H9 (cell line): ENCODE data around the gene MIER2. TPM values are rescaled to one million over a fixed set of nuclear protein-coding genes. Genes with fewer than 3 reads are reported as not detected.
"Not testable (repeated sequence)": the region's sequence is repeated elsewhere in the genome, so short reads cannot be mapped to it uniquely, and the experiment has no call there.

ENCODE experiments used
- DNase-seq: peaks from one replicate; pipeline ENCODE4 v3.0.0-alpha.2; 2017
- H2AFZ ChIP-seq: one replicate; pipeline ENCODE4 v1.6.1; 2013; ENCODE audit warnings: mild to moderate bottlenecking, low read length, control low read depth, moderate library complexity
- H2AK5ac ChIP-seq: 2 replicates; pipeline ENCODE4 v1.6.1; 2013; ENCODE audit warnings: low read length, control low read depth, mixed read lengths; ENCODE audit not compliant: insufficient read length
- H2BK120ac ChIP-seq: one replicate; pipeline ENCODE4 v1.6.1; 2013; ENCODE audit warnings: low read depth, mild to moderate bottlenecking, low read length, control low read depth, inconsistent platforms; ENCODE audit not compliant: poor library complexity, severe bottlenecking
- H2BK12ac ChIP-seq: 2 replicates; pipeline ENCODE4 v1.6.1; 2013; ENCODE audit warnings: low read length, control low read depth, mixed read lengths, low read depth; ENCODE audit not compliant: insufficient read length
- H2BK15ac ChIP-seq: 2 replicates; pipeline ENCODE4 v1.6.1; 2013; ENCODE audit warnings: low read depth, low read length, control low read depth
- H2BK20ac ChIP-seq: one replicate; pipeline ENCODE4 v1.6.1; 2013; ENCODE audit warnings: low read depth, mild to moderate bottlenecking, low read length, control low read depth, inconsistent platforms; ENCODE audit not compliant: poor library complexity, severe bottlenecking
- H2BK5ac ChIP-seq: 2 replicates; pipeline ENCODE4 v1.6.1; 2013; ENCODE audit warnings: low read length, control low read depth, mixed read lengths; ENCODE audit not compliant: insufficient read length
- H3K14ac ChIP-seq: 2 replicates; pipeline ENCODE4 v1.6.1; 2013; ENCODE audit warnings: low read length, control low read depth; ENCODE audit not compliant: insufficient read depth
- H3K18ac ChIP-seq: 2 replicates; pipeline ENCODE4 v1.6.1; 2013; ENCODE audit warnings: low read depth, mild to moderate bottlenecking, mixed read lengths, low read length, control low read depth; ENCODE audit not compliant: insufficient read length
- H3K23ac ChIP-seq: 2 replicates; pipeline ENCODE4 v1.6.1; 2013; ENCODE audit warnings: low read length, control low read depth, mixed read lengths, low read depth; ENCODE audit not compliant: insufficient read length
- H3K23me2 ChIP-seq: 2 replicates; pipeline ENCODE4 v1.6.1; 2013; ENCODE audit warnings: low read depth, mild to moderate bottlenecking, mixed read lengths, low read length, control low read depth; ENCODE audit not compliant: insufficient read length, poor library complexity, severe bottlenecking
- H3K27ac ChIP-seq: 2 replicates; pipeline ENCODE4 v1.5.1; 2013; ENCODE audit warnings: low read length, control low read depth, mixed read lengths, low read depth; ENCODE audit not compliant: insufficient read length
- H3K27me3 ChIP-seq: 2 replicates; pipeline ENCODE4 v1.6.1; 2013; ENCODE audit warnings: low read length, control low read depth, inconsistent platforms; ENCODE audit not compliant: insufficient read depth
- H3K4ac ChIP-seq: 2 replicates; pipeline ENCODE4 v1.6.1; 2013; ENCODE audit warnings: low read depth, mild to moderate bottlenecking, control low read depth, inconsistent platforms, low read length, moderate library complexity
- H3K4me1 ChIP-seq: 2 replicates; pipeline ENCODE4 v1.6.1; 2013; ENCODE audit warnings: low read length, control low read depth, inconsistent platforms; ENCODE audit not compliant: insufficient read depth
- H3K4me2 ChIP-seq: 2 replicates; pipeline ENCODE4 v1.6.1; 2013; ENCODE audit warnings: low read length, control low read depth, mixed read lengths; ENCODE audit not compliant: insufficient read length, insufficient read depth
- H3K56ac ChIP-seq: 2 replicates; pipeline ENCODE4 v1.6.1; 2013; ENCODE audit warnings: low read depth, mild to moderate bottlenecking, mixed read lengths, low read length, control low read depth; ENCODE audit not compliant: insufficient read length
- H3K79me1 ChIP-seq: 2 replicates; pipeline ENCODE4 v1.6.1; 2013; ENCODE audit warnings: low read depth, mild to moderate bottlenecking, moderate library complexity, low read length, control low read depth, inconsistent platforms; ENCODE audit not compliant: insufficient read depth, poor library complexity, severe bottlenecking
- H3K79me2 ChIP-seq: 2 replicates; pipeline ENCODE4 v1.6.1; 2013; ENCODE audit warnings: low read length, control low read depth, inconsistent platforms; ENCODE audit not compliant: insufficient read depth
- H3K9ac ChIP-seq: 2 replicates; pipeline ENCODE4 v1.6.1; 2013; ENCODE audit warnings: low read length, control low read depth, mixed read lengths; ENCODE audit not compliant: insufficient read length; ENCODE audit errors: extremely low read depth
- H3K9me3 ChIP-seq: one replicate; pipeline ENCODE4 v1.6.1; 2013; ENCODE audit warnings: low read depth, low read length, inconsistent platforms; ENCODE audit not compliant: control insufficient read depth
- H3T11ph ChIP-seq: one replicate; pipeline ENCODE4 v1.6.1; 2013; ENCODE audit warnings: mild to moderate bottlenecking, low read length, control low read depth, inconsistent platforms
- H4K20me1 ChIP-seq: one replicate; pipeline ENCODE4 v1.6.1; 2013; ENCODE audit not compliant: control insufficient read depth, insufficient read length, insufficient read depth
- H4K5ac ChIP-seq: 2 replicates; pipeline ENCODE4 v1.6.1; 2013; ENCODE audit warnings: low read depth, mild to moderate bottlenecking, mixed read lengths, low read length, control low read depth; ENCODE audit not compliant: insufficient read length
- H4K8ac ChIP-seq: replicated peaks from 2 replicates; pipeline ENCODE4 v1.6.1; 2013; ENCODE audit warnings: low read length, control low read depth, mixed read lengths, low read depth; ENCODE audit not compliant: insufficient read length
- H4K91ac ChIP-seq: 2 replicates; pipeline ENCODE4 v1.6.1; 2013; ENCODE audit warnings: low read depth, mild to moderate bottlenecking, moderate library complexity, mixed read lengths, low read length, control low read depth; ENCODE audit not compliant: insufficient read length
- H3K27ac Mint-ChIP-seq, 3 experiments: 2 replicates in 2 of 3; 3 replicates in 1 of 3; pipeline ENCODE4 v1.8.0; 2020 to 2021; ENCODE audit warnings: mixed read lengths in 3 of 3, mild to moderate bottlenecking in 1 of 3, moderate library complexity in 1 of 3
- H3K27me3 Mint-ChIP-seq: 2 replicates; pipeline ENCODE4 v1.8.0; 2021; ENCODE audit warnings: low read depth, mild to moderate bottlenecking, moderate library complexity, mixed read lengths
- H3K36me3 Mint-ChIP-seq, 3 experiments: 2 replicates in 2 of 3; 3 replicates in 1 of 3; pipeline ENCODE4 v1.8.0; 2020 to 2021; ENCODE audit warnings: low read depth in 3 of 3, mixed read lengths in 3 of 3; ENCODE audit not compliant: insufficient read depth in 1 of 3
- H3K4me1 Mint-ChIP-seq, 2 experiments: 2 replicates each; pipeline ENCODE4 v1.8.0; 2020; ENCODE audit warnings: mixed read lengths in 2 of 2
- H3K4me3 Mint-ChIP-seq, 2 experiments: 2 replicates in 1 of 2; 3 replicates in 1 of 2; pipeline ENCODE4 v1.8.0; 2020 to 2021; ENCODE audit warnings: mild to moderate bottlenecking in 2 of 2, mixed read lengths in 2 of 2, moderate library complexity in 1 of 2
- H3K9me3 Mint-ChIP-seq, 2 experiments: 2 replicates in 1 of 2; 3 replicates in 1 of 2; pipeline ENCODE4 v1.8.0; 2020; ENCODE audit warnings: mild to moderate bottlenecking in 2 of 2, mixed read lengths in 2 of 2, moderate library complexity in 1 of 2
- WGBS: extraction: QIAGEN DNeasy Blood & Tissue Kit; methylation state at CpG from one replicate; pipeline ENCODE4 v1.1.7; 2013; ENCODE audit warnings: missing lambda C conversion rate, low lambda C conversion rate, mixed read lengths; ENCODE audit not compliant: insufficient read length; ENCODE audit errors: extremely low coverage; 5-methylcytosine and 5-hydroxymethylcytosine counted together
- total RNA-seq: library from RNA; stranded (reverse); gene quantifications from 2 replicates; pipeline ENCODE4 v1.2.1, GENCODE V29; 2021
- TF ChIP-seq, protein P1 (sequence below): fragments of 200-600 bp; sonication (generic); conservative IDR thresholded peaks from 3 replicates; pipeline ENCODE4 v1.8.0; 2021; ENCODE audit warnings: antibody characterized with exemption, mild to moderate bottlenecking

Gene MIER2
- total RNA-seq, 1 experiment from 2014 or later, result 60.5 TPM

DNA sequence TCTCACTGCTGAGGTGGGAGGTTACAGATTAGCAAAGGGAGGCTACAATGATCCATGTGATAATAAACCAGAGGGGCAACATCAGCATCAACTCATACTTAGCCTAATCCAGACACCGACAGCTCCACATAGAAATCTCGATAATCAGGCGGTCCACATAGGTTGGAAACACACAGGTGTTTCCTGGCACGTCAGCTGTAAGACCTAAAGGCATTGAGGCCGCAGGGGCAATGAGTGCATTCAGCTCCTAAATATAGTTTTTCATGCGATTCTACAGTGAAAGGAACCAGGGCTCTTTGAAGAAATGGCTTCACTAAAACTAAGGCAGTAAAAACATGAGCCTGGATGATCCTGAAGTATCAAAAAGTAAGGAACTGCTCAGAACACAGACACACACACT, 72.7 kb downstream of the MIER2 start:
- no peak overlapping the region for H3K4me2 ChIP-seq
- Mint-ChIP-seq H3K27me3 (peaks cover 25% of the 10 kb centered on the region), H3K36me3 (no peaks in the 10 kb centered on the region), H3K4me3 (no peak overlapping the region), H3K27ac (no peak overlapping the region), H3K9me3 (no peaks in the 10 kb centered on the region), H3K4me1 (peaks cover 10 to 11% of the 10 kb centered on the region in 2 experiments)
- no peaks in the 10 kb centered on the region; the same call in 1 of the 2 replicates for H3K4me1 ChIP-seq
- TF ChIP-seq, protein P1, sequence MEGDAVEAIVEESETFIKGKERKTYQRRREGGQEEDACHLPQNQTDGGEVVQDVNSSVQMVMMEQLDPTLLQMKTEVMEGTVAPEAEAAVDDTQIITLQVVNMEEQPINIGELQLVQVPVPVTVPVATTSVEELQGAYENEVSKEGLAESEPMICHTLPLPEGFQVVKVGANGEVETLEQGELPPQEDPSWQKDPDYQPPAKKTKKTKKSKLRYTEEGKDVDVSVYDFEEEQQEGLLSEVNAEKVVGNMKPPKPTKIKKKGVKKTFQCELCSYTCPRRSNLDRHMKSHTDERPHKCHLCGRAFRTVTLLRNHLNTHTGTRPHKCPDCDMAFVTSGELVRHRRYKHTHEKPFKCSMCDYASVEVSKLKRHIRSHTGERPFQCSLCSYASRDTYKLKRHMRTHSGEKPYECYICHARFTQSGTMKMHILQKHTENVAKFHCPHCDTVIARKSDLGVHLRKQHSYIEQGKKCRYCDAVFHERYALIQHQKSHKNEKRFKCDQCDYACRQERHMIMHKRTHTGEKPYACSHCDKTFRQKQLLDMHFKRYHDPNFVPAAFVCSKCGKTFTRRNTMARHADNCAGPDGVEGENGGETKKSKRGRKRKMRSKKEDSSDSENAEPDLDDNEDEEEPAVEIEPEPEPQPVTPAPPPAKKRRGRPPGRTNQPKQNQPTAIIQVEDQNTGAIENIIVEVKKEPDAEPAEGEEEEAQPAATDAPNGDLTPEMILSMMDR, result no peak
- H3K23me2 ChIP-seq, result no peaks in the 10 kb centered on the region
- H2BK20ac ChIP-seq, result no peak overlapping the region
- no peak overlapping the region; the same call in 1 of the 2 replicates for H2BK15ac ChIP-seq
- H4K5ac ChIP-seq, result no peak overlapping the region
- H2BK5ac ChIP-seq, result no peak overlapping the region
- H3K9ac ChIP-seq, result no peak overlapping the region
- H3K14ac ChIP-seq, result no peak overlapping the region
- no peak overlapping the region for H3T11ph ChIP-seq
- no peak overlapping the region for H2AFZ ChIP-seq
- H4K8ac ChIP-seq, result no peak overlapping the region
- H2AK5ac ChIP-seq, result no peak overlapping the region
- no peaks in the 10 kb centered on the region for H3K79me1 ChIP-seq
- H4K91ac ChIP-seq, result no peak overlapping the region
- H3K23ac ChIP-seq, result no peak overlapping the region
- H3K9me3 ChIP-seq, result no peaks in the 10 kb centered on the region
- H3K27ac ChIP-seq, result no peak overlapping the region
- no peaks in the 10 kb centered on the region; the same call in 1 of the 2 replicates for H3K27me3 ChIP-seq
- no peaks in the 10 kb centered on the region for H3K79me2 ChIP-seq
- H3K4ac ChIP-seq, result no peak overlapping the region
- H2BK12ac ChIP-seq, result no peak overlapping the region
- H4K20me1 ChIP-seq, result no peaks in the 10 kb centered on the region
- H3K56ac ChIP-seq, result no peak overlapping the region
- no peak overlapping the region for H2BK120ac ChIP-seq
- DNase-seq, result no peak
- WGBS, result no CpG with 5 or more reads among the region's 6 CpGs
- no peak overlapping the region for H3K18ac ChIP-seq

DNA sequence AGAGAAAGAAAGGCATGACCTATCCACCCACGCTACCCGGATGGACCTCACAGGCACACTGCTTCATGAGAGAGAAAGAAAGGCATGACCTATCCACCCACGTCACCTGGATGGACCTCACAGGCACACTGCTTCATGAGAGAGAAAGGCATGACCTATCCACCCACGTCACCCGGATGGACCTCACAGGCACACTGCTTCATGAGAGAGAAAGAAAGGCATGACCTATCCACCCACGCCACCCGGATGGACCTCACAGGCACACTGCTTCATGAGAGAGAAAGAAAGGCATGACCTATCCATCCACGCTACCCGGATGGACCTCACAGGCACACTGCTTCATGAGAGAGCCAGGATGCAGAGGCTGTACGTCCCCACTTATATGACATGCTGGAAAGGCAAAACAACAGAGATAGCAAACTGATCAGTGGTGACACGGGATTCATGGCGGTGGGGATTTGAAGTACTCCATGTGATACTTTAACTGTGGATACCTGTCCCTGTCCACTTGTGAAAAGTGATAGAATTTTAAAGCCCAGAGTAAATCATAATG, 73.8 kb downstream of the MIER2 start:
- not testable (repeated sequence) for H2BK120ac ChIP-seq, H3K9me3 ChIP-seq, DNase-seq, H3K36me3 Mint-ChIP-seq, H3K56ac ChIP-seq, H2BK12ac ChIP-seq, H2BK15ac ChIP-seq, H3K27me3 ChIP-seq, H3K27ac ChIP-seq, H2BK20ac ChIP-seq, H3K23me2 ChIP-seq, H3K9me3 Mint-ChIP-seq, H3T11ph ChIP-seq, H3K4me3 Mint-ChIP-seq, H3K4ac ChIP-seq, H4K5ac ChIP-seq, H3K23ac ChIP-seq, H3K4me1 ChIP-seq, H2AK5ac ChIP-seq, H3K27ac Mint-ChIP-seq, H3K4me2 ChIP-seq, H3K79me2 ChIP-seq, H4K20me1 ChIP-seq, H3K79me1 ChIP-seq, H4K91ac ChIP-seq, H3K14ac ChIP-seq, H3K18ac ChIP-seq, H3K9ac ChIP-seq, H2BK5ac ChIP-seq, H2AFZ ChIP-seq, H4K8ac ChIP-seq
- Mint-ChIP-seq H3K4me1 (peaks cover 14 to 15% of the 10 kb centered on the region in 2 experiments), H3K27me3 (peaks cover 35% of the 10 kb centered on the region)
- no CpG with 5 or more reads among the region's 12 CpGs for WGBS
